ENCODE measurements around the gene AFF3. TPM values are rescaled to one million over a fixed set of nuclear protein-coding genes. Genes with fewer than 3 reads are reported as not detected.

Gene AFF3
- total and polyA plus RNA-seq, 2 experiments from 2014 or later: 12.0 to 12.8 TPM

GRCh38 chr2:99961196-99961913 lies 181.0 kb downstream of the AFF3 start:
- H3K4me1 ChIP-seq (ENCODE audit: low read depth): peaks cover 4% of the 10 kb centered on the region
- H3K4me3 ChIP-seq: no peak overlapping the region
- no peak overlapping the region for H3K27ac ChIP-seq
- H3K27me3 ChIP-seq: no peaks in the 10 kb centered on the region
- no peaks in the 10 kb centered on the region for H3K9me3 ChIP-seq (ENCODE audit: low read depth)
- no peaks in the 10 kb centered on the region for H3K36me3 ChIP-seq
- DNase-seq (ENCODE audit: low read depth in 1 of 2, low spot score in 1 of 2): no peak
- TF ChIP-seq, protein P1, sequence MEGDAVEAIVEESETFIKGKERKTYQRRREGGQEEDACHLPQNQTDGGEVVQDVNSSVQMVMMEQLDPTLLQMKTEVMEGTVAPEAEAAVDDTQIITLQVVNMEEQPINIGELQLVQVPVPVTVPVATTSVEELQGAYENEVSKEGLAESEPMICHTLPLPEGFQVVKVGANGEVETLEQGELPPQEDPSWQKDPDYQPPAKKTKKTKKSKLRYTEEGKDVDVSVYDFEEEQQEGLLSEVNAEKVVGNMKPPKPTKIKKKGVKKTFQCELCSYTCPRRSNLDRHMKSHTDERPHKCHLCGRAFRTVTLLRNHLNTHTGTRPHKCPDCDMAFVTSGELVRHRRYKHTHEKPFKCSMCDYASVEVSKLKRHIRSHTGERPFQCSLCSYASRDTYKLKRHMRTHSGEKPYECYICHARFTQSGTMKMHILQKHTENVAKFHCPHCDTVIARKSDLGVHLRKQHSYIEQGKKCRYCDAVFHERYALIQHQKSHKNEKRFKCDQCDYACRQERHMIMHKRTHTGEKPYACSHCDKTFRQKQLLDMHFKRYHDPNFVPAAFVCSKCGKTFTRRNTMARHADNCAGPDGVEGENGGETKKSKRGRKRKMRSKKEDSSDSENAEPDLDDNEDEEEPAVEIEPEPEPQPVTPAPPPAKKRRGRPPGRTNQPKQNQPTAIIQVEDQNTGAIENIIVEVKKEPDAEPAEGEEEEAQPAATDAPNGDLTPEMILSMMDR (IDR thresholded peaks at IDR 0.05; ENCODE audit: low read depth, low read length): no peak

DNA sequence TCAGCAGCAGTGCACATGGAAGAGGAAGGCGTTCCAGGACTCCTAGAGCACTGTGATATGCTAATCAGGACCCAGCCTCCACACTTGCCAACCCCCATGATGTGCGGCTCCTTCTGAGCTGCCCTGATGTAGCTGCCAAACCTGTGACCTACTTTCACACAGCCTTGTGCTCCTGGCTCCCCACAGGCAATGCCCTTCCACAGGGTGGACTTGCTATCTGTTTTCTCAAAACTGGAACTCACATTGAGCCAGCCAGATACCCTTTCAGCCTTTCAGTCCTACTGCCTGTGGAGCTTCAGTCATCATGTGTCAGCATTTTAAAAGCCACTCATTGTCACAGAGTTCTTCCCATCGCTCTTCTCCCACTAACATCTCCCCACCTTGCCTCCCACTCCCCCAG lies 181.6 kb downstream of the AFF3 start:
- DNase-seq (ENCODE audit: low read depth in 1 of 2, low spot score in 1 of 2): no peak
- Histone ChIP-seq H3K4me3 (no peak overlapping the region), H3K27me3 (no peaks in the 10 kb centered on the region), H3K9me3 (ENCODE audit: low read depth) (no peaks in the 10 kb centered on the region), H3K4me1 (ENCODE audit: low read depth) (peaks cover 4% of the 10 kb centered on the region), H3K36me3 (no peaks in the 10 kb centered on the region), H3K27ac (no peak overlapping the region)
- TF ChIP-seq, protein P1 (IDR thresholded peaks at IDR 0.05; ENCODE audit: low read depth, low read length): no peak

DNA sequence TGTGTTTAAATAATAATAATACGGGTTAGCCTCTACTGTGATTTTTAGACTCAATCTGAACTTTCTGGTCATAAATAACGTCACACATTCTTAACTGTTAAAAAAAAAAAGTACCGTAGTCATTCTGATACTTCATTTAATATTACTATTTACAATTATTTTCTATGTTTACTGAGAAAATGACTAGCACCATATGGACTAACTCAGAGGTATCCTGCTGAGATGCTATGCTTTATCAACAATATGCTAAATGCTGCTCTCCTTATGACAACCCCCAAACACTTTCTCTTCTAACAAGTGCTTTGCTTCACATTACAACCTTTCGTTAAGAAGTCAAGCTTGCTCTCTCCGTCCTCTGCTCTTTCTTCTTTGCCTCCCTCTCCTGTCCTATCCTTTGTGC lies 182.1 kb downstream of the AFF3 start:
- Histone ChIP-seq H3K4me1 (ENCODE audit: low read depth) (peaks cover 4% of the 10 kb centered on the region), H3K9me3 (ENCODE audit: low read depth) (no peaks in the 10 kb centered on the region), H3K36me3 (no peaks in the 10 kb centered on the region), H3K4me3 (no peak overlapping the region), H3K27me3 (no peaks in the 10 kb centered on the region), H3K27ac (no peak overlapping the region)
- no peak for DNase-seq (ENCODE audit: low read depth in 1 of 2, low spot score in 1 of 2)
- TF ChIP-seq, protein P1 (IDR thresholded peaks at IDR 0.05; ENCODE audit: low read depth, low read length): no peak

- H3K36me3 ChIP-seq: no peaks in the 10 kb centered on the region
- H3K9me3 ChIP-seq (ENCODE audit: low read depth): no peaks in the 10 kb centered on the region
- DNase-seq (ENCODE audit: low read depth in 1 of 2, low spot score in 1 of 2): no peak
- H3K27ac ChIP-seq: no peak overlapping the region
- peaks cover 4% of the 10 kb centered on the region for H3K4me1 ChIP-seq (ENCODE audit: low read depth)
- H3K27me3 ChIP-seq: no peaks in the 10 kb centered on the region
- TF ChIP-seq, protein P1 (IDR thresholded peaks at IDR 0.05; ENCODE audit: low read depth, low read length): no peak
- no peak overlapping the region for H3K4me3 ChIP-seq
Observed at GRCh38 chr2:99959261-99960014, 183.0 kb downstream of the AFF3 start.

- TF ChIP-seq, protein P1 (IDR thresholded peaks at IDR 0.05; ENCODE audit: low read depth, low read length): no peak
Observed at GRCh38 chr2:99957332-99958133, 184.9 kb downstream of the AFF3 start.

More at GRCh38 chr2:99957332-99958133, 184.9 kb downstream of the AFF3 start:
- DNase-seq (ENCODE audit: low read depth in 1 of 2, low spot score in 1 of 2): no peak
- Histone ChIP-seq H3K27me3 (no peaks in the 10 kb centered on the region), H3K27ac (no peak overlapping the region), H3K9me3 (ENCODE audit: low read depth) (no peaks in the 10 kb centered on the region), H3K4me1 (ENCODE audit: low read depth) (peaks cover 4% of the 10 kb centered on the region), H3K4me3 (no peak overlapping the region), H3K36me3 (no peaks in the 10 kb centered on the region)

Measured in cardiac muscle cell (in vitro differentiated cells and primary cell).